Germinal center (tissue), 1 donor: ENCODE data around the gene BMI1.

ENCODE experiments used
- DNase-seq: peaks from one replicate; pipeline ENCODE4 v3.0.0; 2012; ENCODE audit warnings: mixed read lengths, low spot score

The BMI1 gene

GRCh38 chr10:22319980-22320558 lies 830 bp upstream of the BMI1 start:
- no peak for DNase-seq

DNA sequence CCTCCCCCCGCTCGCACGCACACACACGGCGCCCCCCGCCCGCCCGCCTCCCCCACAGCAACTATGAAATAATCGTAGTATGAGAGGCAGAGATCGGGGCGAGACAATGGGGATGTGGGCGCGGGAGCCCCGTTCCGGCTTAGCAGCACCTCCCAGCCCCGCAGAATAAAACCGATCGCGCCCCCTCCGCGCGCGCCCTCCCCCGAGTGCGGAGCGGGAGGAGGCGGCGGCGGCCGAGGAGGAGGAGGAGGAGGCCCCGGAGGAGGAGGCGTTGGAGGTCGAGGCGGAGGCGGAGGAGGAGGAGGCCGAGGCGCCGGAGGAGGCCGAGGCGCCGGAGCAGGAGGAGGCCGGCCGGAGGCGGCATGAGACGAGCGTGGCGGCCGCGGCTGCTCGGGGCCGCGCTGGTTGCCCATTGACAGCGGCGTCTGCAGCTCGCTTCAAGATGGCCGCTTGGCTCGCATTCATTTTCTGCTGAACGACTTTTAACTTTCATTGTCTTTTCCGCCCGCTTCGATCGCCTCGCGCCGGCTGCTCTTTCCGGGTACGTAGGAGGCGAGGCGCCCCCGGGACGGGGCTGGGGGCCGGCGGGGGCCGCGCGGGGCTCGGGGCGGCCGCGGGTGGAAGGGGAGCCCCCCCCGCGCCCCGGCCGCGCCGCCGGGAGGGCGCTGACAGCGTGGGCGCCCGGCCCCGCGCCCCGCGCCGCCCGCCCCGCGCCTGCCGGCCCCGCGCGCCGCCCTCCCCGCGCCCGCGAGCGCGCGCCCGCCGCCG lies 441 bp downstream of the BMI1 start:
- DNase-seq = peak; percentile 49

GRCh38 chr10:22321924-22322640 lies 1.2 kb downstream of the BMI1 start:
- DNase-seq = peak; percentile 33

GRCh38 chr10:22322641-22323160 lies 1.8 kb downstream of the BMI1 start:
- no peak for DNase-seq

GRCh38 chr10:22323538-22324305 lies 2.8 kb downstream of the BMI1 start:
- no peak for DNase-seq

DNA sequence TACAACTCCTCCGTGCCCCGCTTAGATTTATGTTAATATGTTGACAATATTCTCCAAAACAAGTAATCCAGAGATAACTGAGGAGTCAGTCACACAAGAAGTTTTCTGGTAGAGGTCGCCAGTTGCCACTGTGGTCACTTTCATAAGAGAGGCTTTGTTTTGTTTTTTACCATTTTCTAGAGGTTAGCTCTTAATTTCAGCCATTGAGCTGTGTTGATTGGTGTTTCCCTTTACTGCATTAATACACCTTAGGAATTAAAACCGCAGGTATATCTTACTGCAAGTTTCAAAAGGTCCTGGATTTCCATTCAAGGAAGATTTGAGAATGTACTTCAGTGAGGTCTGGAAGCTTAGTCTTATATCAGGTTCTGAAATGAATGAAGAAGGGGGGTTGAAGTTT lies 3.5 kb downstream of the BMI1 start:
- no peak for DNase-seq

DNA sequence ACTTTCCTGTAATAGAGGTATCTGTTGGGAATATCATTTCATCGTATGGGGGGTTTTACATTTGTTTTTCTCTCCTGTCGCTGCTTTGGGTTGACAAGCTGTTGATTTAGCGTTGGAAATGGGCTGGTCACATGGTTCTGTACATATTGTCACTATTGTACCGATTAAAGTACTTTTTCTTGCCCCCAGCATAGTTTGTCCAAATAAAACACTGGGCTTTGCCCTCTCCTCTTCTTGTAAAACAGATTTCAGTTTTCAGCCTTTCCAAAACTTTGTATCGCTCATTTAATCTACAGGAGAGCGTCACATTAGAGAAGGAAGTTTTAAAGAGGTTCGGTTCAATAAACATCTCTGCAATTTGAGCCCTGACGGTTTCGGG lies 4.0 kb downstream of the BMI1 start:
- no peak for DNase-seq

DNA sequence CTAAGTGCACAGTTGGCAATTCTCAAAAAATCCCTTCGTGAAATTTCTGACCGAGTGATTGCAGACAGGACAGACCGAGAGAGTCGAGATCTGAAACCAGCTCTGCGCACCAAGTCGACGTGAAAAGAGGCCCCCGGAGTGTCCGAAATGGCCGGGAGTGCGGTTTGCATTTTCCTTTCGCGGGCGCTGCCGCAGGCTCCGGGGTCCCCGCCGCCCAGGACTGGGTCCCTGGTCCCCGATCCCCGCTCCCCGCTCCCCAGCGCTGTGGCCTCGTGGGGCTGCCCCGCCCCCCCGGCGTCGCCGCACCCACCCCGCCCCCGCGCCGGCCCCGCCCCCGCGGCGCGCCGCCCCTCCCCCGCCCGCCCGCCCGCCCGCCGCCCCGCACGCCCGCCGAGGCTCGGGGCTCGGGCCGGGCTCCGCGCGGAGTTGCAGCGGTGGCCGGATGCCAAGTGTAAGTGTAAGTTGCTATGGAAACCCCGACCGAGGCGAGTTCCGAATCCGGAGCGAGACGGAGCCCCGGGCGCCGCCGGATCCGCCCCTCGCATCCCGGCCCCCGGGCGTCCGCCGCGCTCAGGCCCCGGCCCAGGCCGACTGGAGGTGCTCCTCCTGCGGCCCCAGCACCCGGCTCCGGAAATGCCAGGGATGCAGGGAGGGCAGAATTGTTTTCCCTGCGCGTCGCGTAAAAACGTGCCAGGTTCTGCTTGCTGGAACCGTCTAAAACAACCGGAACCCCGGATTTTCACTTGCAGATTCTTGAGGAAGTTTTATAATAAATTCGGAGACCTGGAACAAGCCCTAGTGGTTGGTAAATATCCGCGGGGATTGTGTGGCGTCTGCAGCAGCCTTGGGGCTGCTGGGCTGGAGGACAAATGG lies 4.6 kb downstream of the BMI1 start:
- peak; percentile 81 for DNase-seq

DNA sequence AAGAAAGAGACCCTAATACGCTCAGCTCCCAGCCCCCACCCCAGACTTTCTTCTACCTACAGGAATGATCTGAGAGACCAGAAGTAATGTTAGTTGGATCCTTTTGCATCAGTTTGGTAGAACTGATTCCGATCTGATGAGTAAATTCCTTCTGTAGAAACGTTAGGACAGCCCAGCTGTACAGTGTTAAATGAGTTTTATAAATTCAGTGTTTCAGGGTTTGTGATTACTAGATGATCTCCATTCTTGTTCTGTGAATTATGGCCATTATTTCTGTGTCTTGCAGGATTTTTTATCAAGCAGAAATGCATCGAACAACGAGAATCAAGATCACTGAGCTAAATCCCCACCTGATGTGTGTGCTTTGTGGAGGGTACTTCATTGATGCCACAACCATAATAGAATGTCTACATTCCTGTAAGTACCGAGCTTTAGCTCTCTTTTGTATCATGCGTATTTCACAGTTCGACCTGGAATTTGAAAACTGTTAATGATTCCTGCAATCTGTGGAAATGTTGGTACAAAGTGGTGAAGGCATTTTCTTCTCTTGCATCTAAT lies 5.3 kb downstream of the BMI1 start:
- no peak for DNase-seq

DNA sequence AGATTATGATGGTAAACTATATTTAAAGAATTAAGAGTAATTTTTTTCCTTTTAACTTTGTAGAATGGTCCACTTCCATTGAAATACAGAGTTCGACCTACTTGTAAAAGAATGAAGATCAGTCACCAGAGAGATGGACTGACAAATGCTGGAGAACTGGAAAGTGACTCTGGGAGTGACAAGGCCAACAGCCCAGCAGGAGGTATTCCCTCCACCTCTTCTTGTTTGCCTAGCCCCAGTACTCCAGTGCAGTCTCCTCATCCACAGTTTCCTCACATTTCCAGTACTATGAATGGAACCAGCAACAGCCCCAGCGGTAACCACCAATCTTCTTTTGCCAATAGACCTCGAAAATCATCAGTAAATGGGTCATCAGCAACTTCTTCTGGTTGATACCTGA lies 8.3 kb downstream of the BMI1 start:
- DNase-seq = no peak

- DNase-seq = no peak
These were observed 11.3 kb downstream of the BMI1 start for GRCh38 chr10:22332116-22332692.

DNA sequence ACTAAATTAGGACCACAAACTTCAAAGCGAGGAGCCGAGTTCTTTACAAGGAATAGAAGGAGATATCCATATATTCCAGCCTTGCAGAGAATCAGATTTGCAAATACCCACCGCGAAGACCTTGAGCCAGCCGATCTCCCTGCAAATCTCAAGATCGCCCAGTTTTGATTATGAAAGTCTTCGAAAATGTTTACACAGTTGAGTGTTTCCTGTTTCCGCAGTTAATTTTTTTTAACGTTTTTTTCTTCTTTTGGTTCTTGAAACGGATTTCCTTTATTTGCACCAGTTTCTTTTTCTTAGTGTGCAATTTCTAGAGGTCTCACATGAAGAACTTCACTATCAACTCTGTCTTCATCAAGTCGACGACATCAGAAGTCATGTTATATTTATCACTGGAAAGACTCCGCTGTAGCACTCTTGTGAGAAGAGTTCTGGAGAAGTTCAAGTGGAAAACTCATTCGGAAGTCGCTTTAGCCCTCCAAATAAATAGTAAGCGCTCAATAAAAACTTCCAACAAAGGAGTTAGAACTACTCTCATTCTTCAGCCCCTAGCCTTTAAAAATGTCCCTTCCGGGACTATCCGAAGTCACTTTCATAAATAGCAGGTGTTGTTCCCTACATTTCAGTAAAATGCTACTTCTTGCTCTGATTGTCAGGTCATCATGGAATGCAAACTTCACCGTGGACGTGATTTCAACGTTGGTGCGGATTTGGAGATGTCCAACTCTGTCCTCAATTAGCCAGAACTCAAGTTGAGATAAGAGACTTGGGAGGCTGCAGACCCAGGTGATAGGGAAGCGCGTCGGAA lies 12.5 kb downstream of the BMI1 start:
- peak; percentile 28 for DNase-seq

DNA sequence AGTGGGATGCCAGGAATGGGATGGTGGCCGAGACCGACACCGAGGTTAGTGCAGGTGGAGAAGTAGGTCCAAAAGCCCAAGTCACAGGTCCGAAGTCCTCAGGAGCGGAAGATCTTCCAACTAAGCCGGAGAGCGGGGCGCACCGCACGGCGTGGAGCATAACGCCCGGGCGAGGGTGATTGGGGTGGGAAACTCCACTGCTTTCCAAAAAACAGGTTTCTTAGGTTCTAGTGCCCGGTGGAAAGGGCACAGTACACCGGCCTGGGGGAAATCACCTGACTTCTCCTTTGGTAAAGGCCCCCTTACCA lies 13.0 kb downstream of the BMI1 start:
- DNase-seq = no peak

GRCh38 chr10:22334414-22335172 lies 13.7 kb downstream of the BMI1 start:
- no peak for DNase-seq

DNA sequence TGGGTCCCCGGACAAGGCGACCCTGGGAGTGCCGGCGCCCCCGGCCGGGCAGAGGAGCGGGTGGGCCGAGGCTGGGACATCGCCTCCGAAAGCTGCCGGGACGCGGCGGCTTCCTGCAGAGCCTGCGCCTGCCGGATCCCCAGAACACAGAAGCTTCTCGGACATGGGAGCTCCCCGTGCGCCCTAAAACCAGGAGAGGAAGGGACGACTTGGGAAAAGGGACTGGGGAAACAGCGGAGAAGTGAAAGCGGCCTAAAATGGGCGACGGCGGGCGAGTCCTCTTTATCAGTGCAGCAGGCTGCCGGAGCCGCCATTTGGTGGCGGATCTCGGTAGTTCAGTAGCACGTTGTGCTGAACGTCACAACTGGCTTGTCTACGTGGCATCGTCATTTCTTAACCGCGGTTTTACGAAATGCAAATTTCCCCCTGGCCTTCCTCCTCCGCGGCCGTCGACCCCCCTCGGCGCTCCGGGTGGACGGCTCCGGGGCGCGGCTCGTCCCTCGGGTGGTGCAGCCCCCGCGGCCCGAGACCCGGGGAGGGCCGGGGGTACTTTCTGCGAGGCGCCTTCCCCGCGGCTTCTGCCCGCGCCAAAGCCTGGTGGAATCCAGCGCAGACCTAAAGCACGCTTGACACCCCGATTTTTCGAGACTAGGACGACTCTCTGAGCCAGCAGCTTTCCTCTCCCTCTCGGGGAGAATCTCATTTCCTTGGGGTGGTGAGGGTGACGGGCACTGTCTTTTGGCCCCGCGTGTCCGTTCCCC lies 14.5 kb downstream of the BMI1 start:
- peak; percentile 74 for DNase-seq

DNA sequence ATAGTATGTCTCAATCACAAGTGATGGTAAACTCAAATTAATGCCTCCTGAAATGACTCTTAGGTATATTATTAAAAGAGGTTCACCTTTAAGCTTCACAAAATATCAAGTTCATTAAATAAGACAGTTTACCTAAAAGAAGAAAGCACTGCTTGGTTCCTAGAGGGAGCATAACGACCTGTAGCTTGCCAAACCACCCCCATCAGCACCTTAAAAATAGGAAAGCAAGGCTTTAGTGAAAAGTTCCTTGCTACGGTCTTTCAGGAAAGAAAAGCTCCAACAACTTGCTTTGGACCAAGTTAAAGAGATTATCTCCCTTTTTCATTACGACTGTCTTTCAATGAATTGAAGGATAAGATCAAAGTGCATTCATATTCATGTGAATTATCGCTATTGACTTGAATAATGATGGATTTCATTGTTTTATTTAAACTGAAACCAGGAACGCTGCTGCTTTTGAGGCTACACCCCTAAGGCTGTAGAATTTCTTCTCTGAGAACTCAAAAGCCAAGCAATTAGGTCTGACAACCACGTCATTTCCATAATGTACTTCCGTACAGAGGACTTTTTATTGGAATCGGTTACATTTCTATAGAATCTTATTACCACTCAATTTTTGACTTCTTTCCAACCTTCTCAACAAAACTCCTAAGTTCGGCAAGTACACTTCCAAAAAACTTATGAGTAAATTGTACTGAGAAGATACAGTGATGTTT lies 17.4 kb downstream of the BMI1 start:
- DNase-seq = no peak

GRCh38 chr10:22338931-22339330 lies 18.0 kb downstream of the BMI1 start:
- DNase-seq = no peak
